ENCODE results near the gene CNGB1. TPM values are rescaled to one million over a fixed set of nuclear protein-coding genes. Genes with fewer than 3 reads are reported as not detected.

CNGB1 gene
- polyA plus RNA-seq, 1 of the 3 experiments (the other 2 are of a cell fraction): 0.05 TPM

DNA sequence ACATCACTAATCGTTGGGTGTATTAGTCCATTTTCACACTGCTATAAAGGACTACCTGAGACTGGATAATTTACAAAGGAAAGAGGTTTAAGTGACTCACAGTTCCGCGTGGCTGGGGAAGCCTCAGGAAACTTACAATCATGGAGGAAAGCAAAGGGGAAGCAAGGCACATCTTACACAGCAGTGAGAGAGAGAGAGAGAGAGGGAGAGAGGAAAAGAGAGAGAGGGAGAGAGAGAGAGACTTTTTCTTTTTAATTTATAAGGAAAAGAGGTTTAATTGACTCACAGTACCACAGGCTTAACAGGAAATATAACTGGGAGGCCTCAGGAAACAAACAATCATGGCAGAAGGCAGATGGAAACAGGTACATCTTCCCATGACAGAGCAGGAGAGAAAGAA lies 41.7 kb downstream of the CNGB1 start:
- Histone ChIP-seq H3K9ac (no peak overlapping the region), H3K27ac (ENCODE audit: low read depth in 2 of 2, low read length in 1 of 2) (no peak overlapping the region), H3F3A (replicated peaks; ENCODE audit: insufficient read depth) (no peaks in the 10 kb centered on the region), H2AFZ (ENCODE audit: low read depth) (no peak overlapping the region), H3K36me3 (replicated peaks in 1 of 2; ENCODE audit: control insufficient read depth in 1 of 2, insufficient read depth in 2 of 2, low read length in 1 of 2) (no peaks in the 10 kb centered on the region), H3K4me1 (ENCODE audit: control insufficient read depth in 1 of 2, insufficient read depth in 2 of 2, low read depth in 1 of 2, low read length in 1 of 2) (no peaks in the 10 kb centered on the region), H3K4me2 (no peak overlapping the region), H3K9me3 (no peaks in the 10 kb centered on the region), H3K9me2 (no peaks in the 10 kb centered on the region), H4K20me1 (ENCODE audit: insufficient read depth) (no peaks in the 10 kb centered on the region), H3K79me2 (ENCODE audit: insufficient read depth) (no peaks in the 10 kb centered on the region), H3K27me3 (ENCODE audit: insufficient read depth) (no peaks in the 10 kb centered on the region; the same call in 1 of the 2 replicates), H3K4me3 (ENCODE audit: low read depth in 2 of 2, low read length in 1 of 2) (no peak overlapping the region)
- POLR2A ChIA-PET: no interaction called here
- TF ChIP-seq USF1 (IDR thresholded peaks at IDR 0.05; ENCODE audit: borderline replicate concordance, low read depth) (no peak), CTCF (IDR thresholded peaks at IDR 0.05) (no peak), GABPA (IDR thresholded peaks at IDR 0.05; ENCODE audit: low read depth) (no peak), MXI1 (IDR thresholded peaks at IDR 0.05; ENCODE audit: low read depth, low read length) (no peak), REST (IDR thresholded peaks at IDR 0.05; ENCODE audit: low read depth, low read length) (no peak), SMC3 (IDR thresholded peaks at IDR 0.05; ENCODE audit: low read depth, low read length) (no peak), CHD2 (IDR thresholded peaks at IDR 0.05; ENCODE audit: low read length, partially characterized antibody) (no peak), RFX5 (IDR thresholded peaks at IDR 0.05; ENCODE audit: low read length) (no peak), RXRA (IDR thresholded peaks at IDR 0.05; ENCODE audit: borderline replicate concordance, low read depth) (no peak), RCOR1 (IDR thresholded peaks at IDR 0.05; ENCODE audit: low read length) (no peak)
- TF ChIP-seq, protein P1, sequence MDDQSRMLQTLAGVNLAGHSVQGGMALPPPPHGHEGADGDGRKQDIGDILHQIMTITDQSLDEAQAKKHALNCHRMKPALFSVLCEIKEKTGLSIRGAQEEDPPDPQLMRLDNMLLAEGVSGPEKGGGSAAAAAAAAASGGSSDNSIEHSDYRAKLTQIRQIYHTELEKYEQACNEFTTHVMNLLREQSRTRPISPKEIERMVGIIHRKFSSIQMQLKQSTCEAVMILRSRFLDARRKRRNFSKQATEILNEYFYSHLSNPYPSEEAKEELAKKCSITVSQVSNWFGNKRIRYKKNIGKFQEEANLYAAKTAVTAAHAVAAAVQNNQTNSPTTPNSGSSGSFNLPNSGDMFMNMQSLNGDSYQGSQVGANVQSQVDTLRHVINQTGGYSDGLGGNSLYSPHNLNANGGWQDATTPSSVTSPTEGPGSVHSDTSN (IDR thresholded peaks at IDR 0.05): no peak
- 81% methylated on average over 3 of the region's 3 CpGs for WGBS (ENCODE audit: low lambda C conversion rate)
- CTCF ChIA-PET: no interaction called here
- DNase-seq: no peak

All from SK-N-SH (cell line).